Fibroblast of peridontal ligament (primary cell): ENCODE data around the gene NRG2.

Experiments
- DNase-seq: peaks from one replicate; pipeline ENCODE4 v3.0.0-alpha.2; 2010; ENCODE audit errors: extremely low read depth

The NRG2 gene

DNA sequence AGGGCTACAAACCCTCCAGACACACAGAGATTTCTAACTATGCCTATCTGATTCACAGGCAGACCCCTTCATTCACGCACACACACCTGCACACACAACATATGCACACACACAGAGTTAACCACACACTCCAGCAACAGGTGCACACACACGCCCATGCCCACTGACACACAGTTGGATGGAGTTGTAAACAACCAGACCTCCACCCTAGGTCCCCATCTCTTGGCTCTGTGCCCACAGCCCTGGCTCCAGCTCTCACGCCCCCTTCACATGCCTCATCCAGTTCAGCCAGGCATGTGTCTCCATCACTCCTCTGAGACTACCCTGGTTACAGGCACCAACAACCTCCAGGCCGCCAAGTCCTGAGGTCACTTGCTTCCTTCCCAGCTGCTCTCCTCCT is 186.4 kb downstream of the NRG2 start:
- no peak for DNase-seq

DNA sequence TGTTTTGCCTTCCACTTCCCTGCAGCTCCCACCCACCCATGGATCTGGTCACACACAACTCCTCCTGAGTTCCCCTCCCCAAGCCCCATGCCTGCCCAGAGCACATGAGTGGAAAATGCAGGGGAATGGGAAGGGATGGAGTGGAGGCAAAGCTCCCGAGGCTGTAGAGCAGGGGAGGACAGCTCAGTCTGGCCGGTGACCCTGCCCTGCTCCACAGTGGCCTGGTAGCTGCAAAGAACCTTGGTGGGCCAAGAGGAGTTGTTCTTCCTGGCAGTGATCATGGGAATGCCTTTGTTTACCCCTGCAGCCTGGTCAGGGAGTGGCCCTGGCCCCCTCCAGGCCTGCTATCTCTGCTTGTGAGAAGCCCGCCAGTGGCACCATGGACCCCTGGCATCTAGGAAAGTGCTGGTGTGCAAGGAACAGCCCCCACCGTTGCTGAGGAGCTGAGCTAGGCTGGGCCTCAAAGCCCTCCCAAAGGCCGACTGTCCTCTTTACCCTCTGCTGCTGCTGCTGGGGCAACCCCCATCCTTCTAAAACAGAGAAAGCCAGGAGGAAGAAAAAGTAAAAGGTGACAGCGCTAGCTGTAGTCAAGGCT is 187.1 kb downstream of the NRG2 start:
- no peak for DNase-seq

DNA sequence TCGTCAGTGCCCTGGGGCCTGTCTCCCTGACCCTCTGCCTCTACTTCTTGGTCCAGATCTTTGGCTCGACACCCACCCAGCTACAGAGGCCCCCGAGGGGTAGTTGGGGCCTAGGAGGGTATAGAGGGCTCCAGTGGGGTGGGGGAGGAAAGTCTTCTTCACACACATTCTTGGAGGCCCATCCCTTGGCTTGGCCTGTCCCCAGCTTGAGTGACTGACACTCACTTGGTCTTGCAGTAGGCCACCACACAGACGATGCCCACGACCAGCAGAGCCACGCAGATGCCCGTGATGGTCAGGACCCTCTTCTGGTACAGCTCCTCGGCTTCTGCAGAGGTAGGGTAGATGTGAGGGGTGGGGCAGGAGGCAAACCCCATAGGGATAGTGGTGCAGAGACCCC is 187.6 kb downstream of the NRG2 start:
- DNase-seq, result no peak

DNA sequence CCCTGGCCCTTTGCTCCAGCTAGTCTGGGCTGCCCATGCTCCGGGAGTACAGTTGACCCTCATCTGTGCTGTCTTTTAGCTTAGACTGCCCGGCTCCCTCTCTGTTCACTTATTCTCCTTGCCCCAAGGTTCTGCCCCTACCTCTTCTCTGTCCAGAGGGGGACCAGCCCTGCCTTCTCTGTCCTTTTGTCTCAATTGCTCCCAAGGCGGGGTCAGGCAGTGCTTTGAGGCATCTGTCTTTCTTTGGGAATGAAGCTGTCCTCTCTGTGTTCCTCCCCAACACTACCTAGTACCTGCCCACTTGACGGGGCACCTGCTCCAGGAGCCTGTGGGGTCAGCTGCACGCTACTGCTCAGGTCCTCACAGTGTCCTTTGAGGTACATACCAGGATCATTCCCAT is 188.1 kb downstream of the NRG2 start:
- DNase-seq, result no peak

DNA sequence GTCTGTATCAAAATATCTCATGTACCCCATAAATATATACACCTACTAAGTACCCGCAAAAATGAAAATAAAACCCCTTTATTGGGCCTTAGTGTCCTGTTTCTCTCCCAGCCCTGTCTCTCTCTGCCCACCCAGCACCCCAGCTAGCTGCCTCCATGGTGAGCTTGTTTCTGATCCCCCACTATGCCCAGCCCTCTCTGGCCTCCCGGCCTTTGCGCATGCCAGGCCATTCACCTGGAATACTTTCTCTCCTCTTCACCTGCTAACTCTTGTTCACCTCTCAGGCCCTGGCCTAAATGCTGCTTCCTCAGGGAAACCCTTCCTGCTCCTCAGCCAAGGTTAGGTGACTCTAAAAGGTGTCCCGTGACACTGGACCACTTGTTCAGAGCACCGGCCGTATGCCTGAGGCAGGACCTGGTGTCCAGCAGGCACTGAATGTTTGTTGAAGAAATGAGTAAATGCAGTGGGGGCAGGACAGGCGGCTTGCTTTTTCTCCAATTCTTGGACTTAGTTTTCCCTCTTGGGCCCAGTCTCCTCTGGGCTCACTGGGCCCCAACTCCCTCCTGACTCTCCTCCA is 189.0 kb downstream of the NRG2 start:
- no peak for DNase-seq

DNA sequence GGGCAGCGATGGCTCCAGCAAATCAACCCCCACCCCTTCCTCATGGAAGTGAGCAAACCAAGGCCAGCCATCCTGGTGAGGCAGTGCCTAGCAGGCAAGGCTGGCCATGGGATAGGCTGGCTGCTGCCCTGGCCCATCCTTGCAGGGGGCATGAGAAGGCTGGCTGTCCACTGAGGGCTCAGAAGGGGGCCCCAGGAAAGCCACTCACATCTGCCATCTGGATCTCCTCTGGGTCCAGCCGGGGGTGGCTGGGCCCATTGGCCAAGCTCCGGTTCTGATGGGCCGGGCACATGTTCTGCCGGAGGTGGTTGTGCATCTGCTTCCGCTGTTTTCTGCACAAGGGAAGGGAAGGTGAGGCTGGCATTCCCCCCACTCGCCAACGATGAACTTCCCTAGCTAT is 190.4 kb downstream of the NRG2 start:
- no peak for DNase-seq

DNA sequence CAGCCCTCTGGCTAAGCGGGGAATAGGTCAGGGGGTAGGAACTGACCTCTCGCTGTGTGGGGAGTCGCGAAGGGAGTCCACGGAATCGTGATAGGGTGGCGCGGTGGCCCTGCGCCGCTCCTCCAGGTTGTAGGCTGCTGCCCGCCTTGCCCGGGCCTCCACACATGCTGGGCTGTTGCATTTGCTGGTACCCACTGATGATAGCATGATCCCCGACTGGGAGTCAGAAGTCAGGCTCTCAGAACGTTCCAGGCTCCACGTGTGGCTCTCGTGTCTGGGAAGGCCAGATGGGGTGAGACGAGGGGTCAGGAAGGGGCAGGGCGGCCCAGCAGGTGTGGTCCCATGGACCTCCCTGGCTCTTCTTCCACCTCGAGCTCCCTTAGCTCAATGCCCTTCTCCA is 191.5 kb downstream of the NRG2 start:
- no peak for DNase-seq

DNA sequence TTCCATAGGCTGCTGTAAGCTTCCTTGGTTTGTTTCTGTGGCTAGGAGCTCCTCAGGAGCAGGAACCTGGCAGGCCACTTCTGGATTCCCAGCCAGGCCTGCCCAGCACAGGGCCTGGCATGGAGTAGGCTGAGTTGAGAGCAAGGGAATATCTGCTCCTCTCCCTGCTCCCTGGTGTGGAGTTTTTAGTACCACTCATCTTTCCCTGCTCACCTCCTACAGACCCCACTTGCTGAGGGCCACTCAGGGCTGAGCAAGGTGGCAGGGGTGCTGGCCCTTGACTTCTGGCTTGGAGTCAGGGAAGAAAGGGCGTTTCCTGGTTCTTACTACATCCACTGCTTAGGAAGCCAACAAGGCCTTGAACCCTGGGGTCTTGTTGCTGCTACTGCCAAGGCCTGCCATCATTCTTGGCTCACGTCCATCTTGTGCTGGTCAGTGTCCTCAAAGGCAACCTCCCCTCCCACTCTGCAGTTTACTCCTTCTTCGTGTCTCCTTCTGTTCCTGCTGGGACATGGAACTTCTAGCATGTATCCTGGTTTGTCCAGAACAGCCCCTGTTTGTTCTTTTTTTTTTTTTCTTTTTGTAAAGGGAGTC is 192.6 kb downstream of the NRG2 start:
- no peak for DNase-seq

DNA sequence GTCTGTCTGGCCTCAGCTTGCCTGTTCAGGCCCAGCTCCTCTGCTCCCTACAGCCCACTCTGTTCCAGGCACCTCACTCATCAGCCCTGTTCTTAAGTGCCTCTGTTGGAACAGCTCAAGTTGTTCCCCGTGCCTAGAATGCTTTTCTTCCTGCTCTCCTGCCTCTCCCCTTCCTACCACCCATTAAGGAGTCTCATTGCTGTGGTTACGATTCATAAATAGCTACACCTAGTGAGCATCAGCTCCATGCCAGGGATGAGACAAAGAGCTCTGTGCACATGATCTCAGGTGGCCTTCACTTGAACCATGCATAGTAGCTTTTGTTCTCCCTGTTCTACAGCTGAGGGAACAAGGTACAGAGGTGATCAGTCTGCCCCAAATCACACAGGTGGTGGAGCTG is 193.2 kb downstream of the NRG2 start:
- no peak for DNase-seq

DNA sequence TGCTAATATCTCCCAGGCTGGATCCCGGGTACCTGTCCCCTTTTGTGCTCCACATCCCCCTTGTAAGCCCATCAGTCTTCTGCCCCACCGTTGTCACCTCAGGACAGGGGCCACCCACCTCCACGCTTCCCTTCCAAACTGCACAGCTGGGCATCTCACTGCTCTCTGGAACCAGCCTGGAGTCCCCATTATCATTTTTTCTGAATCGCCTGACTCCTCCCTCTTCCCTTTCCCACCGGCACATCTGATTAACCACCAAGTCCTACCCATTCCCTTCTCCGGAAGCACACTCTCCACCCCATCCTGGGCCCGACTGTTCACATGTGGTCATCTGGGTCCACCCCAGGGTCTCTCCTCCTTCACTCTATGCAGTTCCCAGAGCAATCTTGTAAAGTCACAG is 193.6 kb downstream of the NRG2 start:
- no peak for DNase-seq

DNA sequence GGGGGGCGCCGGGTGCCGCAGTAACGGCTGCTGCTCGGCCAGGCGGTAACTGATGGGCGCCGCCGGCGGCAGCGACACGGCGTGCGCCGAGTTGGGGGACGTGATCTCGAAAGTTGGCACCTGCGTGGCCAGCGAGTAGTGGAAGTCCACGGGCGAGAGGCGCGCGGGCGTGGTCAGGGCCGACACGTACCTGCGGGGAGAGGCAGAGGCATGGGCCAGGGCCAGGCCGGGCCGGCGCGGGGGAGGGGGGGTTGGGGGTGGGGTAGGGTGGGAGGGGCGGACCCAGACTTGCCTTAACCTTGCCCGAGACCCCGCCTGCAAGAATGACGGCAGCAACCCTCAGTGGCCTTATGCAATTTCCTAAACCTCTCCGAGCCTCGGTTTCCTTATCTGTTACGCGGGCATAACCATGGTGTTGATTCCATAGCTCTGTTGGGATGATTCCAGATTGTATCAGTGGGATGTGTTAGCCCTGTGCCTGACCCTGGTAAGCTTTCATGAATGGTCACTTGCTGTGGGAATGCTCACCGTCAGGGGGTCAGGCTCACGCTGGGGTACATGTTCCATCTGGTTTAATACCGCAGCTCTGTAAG is 194.5 kb downstream of the NRG2 start:
- DNase-seq, result no peak

DNA sequence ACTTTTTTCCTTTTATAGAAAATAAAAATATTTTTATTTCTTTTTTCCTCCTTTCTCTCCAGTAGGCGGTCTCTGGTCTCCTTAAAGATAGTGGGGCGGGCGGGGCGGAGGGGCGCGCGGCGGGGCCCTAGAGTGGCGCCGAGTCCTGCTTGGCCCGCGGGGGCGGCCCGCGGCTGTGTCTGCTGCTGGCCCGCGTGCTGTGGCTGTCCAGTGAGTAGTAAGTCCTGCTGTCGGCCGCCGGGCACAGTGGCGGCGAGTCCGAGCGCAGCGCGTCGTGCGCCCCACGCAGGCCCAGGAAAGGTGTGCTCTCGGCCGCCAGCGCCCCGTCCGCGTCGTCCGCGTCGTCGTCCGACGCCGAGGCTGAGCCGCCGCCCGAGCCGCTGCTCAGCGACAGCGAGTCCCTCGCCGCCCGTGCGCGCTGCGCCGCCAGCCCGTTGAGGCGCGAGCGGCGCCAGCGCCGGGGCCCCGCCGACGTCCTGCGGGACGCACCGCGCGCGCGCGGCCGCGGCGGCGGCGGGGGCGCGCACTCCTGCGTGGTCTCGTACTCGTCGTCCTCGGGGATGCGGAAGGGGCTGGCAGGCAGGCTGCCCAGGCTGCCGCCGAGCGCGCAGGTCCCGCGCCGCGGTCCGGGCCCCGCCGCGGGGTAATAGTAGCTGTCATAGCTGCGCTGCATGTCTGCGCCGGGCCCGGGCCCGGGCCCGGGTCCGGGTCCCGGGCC is 195.2 kb downstream of the NRG2 start:
- DNase-seq, result peak; percentile 2

DNA sequence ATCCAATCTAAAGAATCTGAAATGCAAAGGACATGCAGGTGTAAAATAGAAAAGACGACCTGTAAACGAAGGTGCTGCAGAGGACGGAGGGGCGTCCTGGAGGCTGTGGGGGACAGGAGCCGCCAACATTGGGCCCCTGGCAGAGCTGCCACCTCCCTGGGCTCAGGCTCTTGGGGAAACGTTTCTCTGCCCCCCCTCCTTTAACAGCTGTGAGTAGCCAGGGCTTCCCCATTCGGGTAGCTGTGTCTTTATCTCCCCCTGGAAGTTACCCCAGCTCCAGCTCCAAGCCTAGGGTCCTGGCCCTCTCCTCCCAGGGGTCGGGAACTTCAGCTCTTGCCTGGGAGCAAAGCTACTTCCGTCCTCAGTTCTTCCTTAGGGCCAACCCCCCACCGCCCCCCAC is 196.0 kb downstream of the NRG2 start:
- no peak for DNase-seq

DNA sequence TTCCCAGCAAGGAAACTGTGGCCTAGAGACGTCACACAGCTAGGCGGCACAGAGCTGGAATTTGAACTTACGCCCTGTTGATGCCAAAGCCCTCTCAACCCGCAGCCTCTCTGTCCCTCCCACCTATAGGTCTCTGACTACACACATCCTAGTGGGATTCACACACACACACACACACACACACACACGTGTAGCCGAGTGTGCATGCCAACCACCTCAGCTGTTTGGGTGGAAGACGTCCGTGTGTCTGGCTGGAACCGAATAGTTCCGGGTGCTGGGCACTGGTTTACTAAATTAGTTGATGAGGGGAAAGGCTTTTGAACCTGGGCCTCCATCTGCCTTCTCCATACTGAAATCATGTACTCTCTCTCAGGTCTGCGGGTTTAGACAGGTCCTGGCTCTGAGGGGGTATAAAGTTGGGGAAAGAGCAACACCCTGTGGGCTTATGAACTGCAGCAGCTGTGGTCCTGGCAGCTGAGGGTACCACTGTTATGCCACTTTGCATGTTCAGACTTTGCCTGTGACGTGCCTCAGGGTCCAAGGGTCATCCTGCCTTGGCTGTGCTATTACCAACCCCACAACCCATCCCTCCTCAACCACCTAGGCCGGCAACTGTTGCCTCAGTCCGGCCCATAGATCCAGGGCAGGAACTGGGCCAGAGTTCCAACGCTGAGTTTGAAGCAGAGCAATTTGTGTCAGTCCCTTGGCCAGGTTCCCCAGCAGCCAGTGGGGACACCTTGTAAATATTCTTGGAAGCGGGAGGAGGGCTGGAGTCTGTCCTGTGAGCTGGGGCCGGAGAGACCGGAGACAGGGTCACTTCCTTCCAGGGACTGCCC is 197.0 kb downstream of the NRG2 start:
- DNase-seq, result no peak

DNA sequence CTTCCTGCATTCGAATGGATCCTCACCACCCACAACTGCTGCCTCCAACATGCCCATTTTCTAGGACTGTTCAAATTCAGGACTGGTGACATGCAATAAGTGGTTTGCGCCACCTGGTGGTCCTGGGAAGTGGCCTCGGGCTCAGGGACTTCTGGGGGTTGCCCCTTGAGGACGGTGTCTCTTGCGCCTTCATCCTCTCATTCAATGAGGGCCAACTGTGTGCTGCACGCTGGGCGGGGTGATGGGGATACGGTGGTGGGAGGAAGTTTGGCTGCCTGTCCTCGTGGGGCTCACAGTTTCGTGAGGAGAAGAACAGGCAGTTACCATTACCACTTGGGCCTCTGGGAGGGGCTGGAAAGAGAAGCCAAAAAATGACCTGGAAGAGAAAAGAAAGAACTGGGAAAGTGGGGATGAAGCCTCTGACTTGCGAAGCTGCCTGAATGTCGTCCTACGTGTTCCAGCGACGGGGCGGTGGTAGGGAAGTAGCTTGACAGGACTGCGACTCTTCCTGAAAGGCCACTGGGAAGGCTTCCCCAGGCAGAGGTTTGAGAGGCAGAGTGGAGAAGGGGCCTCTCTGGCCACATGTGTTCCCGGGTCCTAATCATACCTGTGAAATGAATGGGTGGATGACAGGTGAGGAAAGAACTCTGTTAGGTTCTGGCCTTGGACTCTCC is 198.5 kb downstream of the NRG2 start:
- DNase-seq, result peak; percentile 69

DNA sequence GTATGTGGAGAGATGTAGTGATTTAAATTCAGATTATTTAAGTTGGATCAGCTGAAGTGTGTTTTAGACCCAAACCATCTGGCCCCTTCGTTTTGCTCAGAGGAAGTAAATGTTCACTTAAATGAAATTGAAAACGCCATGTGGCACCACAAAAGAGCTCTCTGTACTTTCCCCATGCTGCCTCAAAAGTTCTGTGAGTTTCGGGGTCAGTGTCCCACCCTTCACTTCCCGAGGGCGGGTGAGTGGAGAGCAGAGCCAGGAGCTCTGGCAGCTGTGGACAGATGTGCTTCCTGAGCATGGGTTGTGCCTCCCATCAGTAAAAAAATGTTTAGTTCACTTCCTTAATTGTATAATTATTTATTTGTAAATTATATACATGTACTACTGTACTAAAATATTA is 199.1 kb downstream of the NRG2 start:
- DNase-seq, result no peak

DNA sequence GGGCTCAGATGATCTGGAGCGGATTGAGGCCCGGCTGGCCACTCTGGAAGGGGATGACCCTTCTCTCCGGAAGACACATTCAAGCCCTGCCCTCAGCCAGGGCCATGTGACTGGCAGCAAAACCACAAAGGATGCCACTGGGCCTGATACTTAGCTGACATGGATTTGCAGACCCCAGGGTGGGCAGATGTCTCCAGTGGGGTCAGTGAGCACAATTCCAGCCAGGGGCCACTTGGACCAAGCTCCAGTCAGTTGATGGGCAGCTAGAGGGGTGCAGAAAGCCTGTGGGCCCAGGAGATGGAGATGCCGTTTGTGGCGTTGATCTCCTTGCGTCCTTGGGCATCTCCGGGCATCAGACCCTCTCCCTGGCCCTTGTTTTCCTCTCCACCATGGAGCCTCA is 200.8 kb downstream of the NRG2 start:
- DNase-seq, result no peak

DNA sequence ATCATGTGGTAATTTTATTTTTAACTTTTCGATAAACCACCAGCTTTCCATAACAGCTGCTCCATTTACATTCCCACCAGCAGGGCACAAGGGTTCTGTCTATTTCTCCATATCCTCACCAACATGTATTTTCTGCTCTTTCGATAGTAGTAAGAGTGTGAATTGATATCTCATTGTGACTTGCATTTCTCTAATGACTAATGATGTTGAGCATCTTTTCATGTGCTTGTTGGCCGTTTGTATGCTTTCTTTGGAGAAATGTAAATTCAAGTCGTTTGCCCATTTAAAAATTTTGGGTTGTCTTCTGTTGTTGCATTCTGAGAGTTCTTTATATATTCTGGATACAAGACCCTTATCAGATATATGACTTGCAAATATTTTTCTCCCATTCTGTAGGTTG is 201.6 kb downstream of the NRG2 start:
- no peak for DNase-seq

DNA sequence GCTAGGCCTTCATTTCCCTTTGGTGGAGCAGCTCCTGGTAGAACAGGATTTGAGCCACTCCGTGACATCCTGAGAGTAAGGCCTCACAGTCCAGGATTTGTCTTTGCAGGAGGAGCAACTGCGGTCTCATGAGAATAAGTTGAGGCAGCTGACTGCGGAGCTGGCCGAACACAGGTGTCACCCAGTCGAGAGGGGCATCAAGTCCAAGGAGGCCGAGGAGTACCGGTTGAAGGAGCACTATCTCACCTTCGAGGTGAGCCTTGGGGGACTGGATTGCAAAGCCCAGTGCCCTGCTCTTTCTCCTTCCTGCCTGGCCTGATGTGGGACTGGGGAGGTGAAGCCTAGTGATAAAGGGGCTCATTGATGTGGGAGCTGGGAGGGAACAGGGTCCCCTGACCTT is 203.2 kb downstream of the NRG2 start:
- DNase-seq, result no peak

DNA sequence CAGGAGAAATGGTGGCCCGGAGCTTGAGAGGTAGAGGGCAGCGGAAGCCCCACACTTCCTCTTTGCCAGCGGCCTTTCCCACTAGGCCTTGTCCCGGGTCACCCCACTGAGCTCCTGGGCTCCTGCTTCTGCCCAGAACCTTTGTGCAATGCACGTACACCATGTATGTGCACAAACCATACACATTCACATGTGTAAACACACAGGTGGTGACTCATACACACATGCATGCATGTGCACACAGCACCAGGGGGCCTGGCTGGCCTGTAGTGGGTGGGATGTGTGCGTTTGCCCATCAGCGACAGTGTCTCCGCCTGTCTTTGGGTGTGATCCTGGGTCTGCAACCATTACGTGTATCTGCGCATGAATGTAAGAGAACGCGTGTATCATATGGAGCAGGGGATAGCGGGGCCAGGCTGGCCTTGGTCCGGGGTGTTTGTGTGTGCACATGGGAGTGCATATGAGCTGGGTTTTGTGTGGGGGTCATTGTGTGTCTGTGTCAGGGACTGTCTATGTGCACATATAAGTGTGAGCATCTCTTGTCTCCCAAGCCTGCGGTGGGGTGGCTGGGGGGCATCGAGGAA is 203.8 kb downstream of the NRG2 start:
- DNase-seq, result no peak
